ENCODE measurements around the gene BID.

- TF ChIP-seq POLR2A (IDR thresholded peaks at IDR 0.05), result no peak
- no peak for TF ChIP-seq CTCF (IDR thresholded peaks at IDR 0.05)
These were observed 79.5 kb downstream of the BID start for GRCh38 chr22:17694752-17695151.

All from adrenal gland (tissue), 5 donors.